K562 (cell line): ENCODE data around the gene SERTAD1. TPM values are rescaled to one million over a fixed set of nuclear protein-coding genes. Genes with fewer than 3 reads are reported as not detected.

Source experiments
- ASH1L ChIP-seq: fragments of 450-650 bp; IDR thresholded peaks from 2 replicates; pipeline ENCODE4 v1.6.1; 2018; ENCODE audit warnings: borderline replicate concordance, mild to moderate bottlenecking, low read depth; ENCODE audit not compliant: partially characterized antibody
- CBX8 ChIP-seq: fragments of 200-600 bp; sonication (generic); IDR thresholded peaks from 2 replicates; pipeline ENCODE4 v1.6.1; 2012; ENCODE audit warnings: borderline replicate concordance, mixed run types, low read depth, mild to moderate bottlenecking, moderate library complexity, mixed read lengths, low read length, control low read depth, inconsistent platforms; ENCODE audit not compliant: poor library complexity, severe bottlenecking; ENCODE audit errors: extremely low read depth
- ELF2 ChIP-seq: fragments of 250-450 bp; sonication (Bioruptor Pico); IDR thresholded peaks from 2 replicates; pipeline ENCODE4 v1.5.0; 2021; ENCODE audit warnings: mild to moderate bottlenecking
- LARP7 ChIP-seq: fragments of 450-650 bp; IDR thresholded peaks from 2 replicates; pipeline ENCODE4 v1.6.1; 2016
- NR1H2 ChIP-seq: sonication (generic); formaldehyde crosslinking; IDR thresholded peaks from 2 replicates; pipeline ENCODE4 v1.4.0; 2020; ENCODE audit warnings: mild to moderate bottlenecking, missing genetic modification reagents
- NR2C1 ChIP-seq, 2 experiments: fragments of 450-650 bp; IDR thresholded peaks; 2 replicates each; pipeline ENCODE4 v1.6.1; 2017; ENCODE audit warnings: mild to moderate bottlenecking in 2 of 2, antibody characterized with exemption in 1 of 2, inconsistent platforms in 1 of 2, missing compliant biosample characterization in 1 of 2, missing genetic modification characterization in 1 of 2
- PTRF ChIP-seq: fragments of 450-650 bp; IDR thresholded peaks from 2 replicates; pipeline ENCODE4 v1.6.1; 2016; ENCODE audit warnings: mild to moderate bottlenecking, missing genetic modification characterization, missing compliant biosample characterization
- RFX5 ChIP-seq: IDR thresholded peaks from 2 replicates; pipeline ENCODE4 v1.6.1; 2011; ENCODE audit warnings: low read depth, mild to moderate bottlenecking, improper control_type of control experiment, low read length
- RHOXF2B ChIP-seq: fragments of 250-450 bp; sonication (Bioruptor Pico); conservative IDR thresholded peaks from 2 replicates; pipeline ENCODE4 v1.5.1; 2021
- USF2 ChIP-seq: sonication (generic); formaldehyde crosslinking; IDR thresholded peaks from 2 replicates; pipeline ENCODE4 v1.5.0; 2020; ENCODE audit warnings: missing genetic modification reagents
- XRCC5 ChIP-seq: fragments of 200-400 bp; formaldehyde crosslinking; IDR thresholded peaks from 2 replicates; pipeline ENCODE4 v1.6.1; 2017; ENCODE audit warnings: low read depth, mild to moderate bottlenecking, low read length
- ZBTB2 ChIP-seq: fragments of 450-650 bp; IDR thresholded peaks from 2 replicates; pipeline ENCODE4 v1.6.1; 2016; ENCODE audit warnings: antibody characterized with exemption
- ZBTB8A ChIP-seq: fragments of 450-650 bp; IDR thresholded peaks from 2 replicates; pipeline ENCODE4 v1.6.1; 2018; ENCODE audit warnings: mild to moderate bottlenecking, moderate library complexity; ENCODE audit not compliant: partially characterized antibody
- ZNF407 ChIP-seq: fragments of 450-650 bp; IDR thresholded peaks from 2 replicates; pipeline ENCODE4 v1.6.1; 2016; ENCODE audit warnings: low read depth
- polyA plus RNA-seq, 8 experiments: library from polyadenylated mRNA; depleted of rRNA in 4 of 8; stranded (reverse) in 5 of 8; unstranded in 3 of 8; fragments of >200 nt; fragmentation: Nextera tagmentation in 2 of 8; fragmentation: Illumina TruSeq in 1 of 8; extraction: Ambion mirVana in 2 of 8; extraction: Trizol in 1 of 8; gene quantifications; 2 replicates each; pipeline versions ENCODE4 v1.2.1 to v1.2.3, GENCODE V29; 2011 to 2014; ENCODE audit warnings: inconsistent platforms in 1 of 8, missing spikeins in 1 of 8
- total RNA-seq, 7 experiments: library from RNA; depleted of rRNA in 6 of 7; stranded (reverse); fragments of >200 nt in 6 of 7; fragmentation: Illumina TruSeq in 2 of 7; extraction: Trizol in 2 of 7; gene quantifications; 2 replicates each; pipeline versions ENCODE4 v1.2.1 to v1.2.3, GENCODE V29; 2011 to 2021; ENCODE audit warnings: low replicate concordance in 1 of 7
- TF ChIP-seq, protein P1 (sequence below): sonication (generic); formaldehyde crosslinking; IDR thresholded peaks from 2 replicates; pipeline ENCODE4 v1.8.0; 2023; ENCODE audit warnings: mild to moderate bottlenecking, missing genetic modification reagents

Gene SERTAD1
- total and polyA plus RNA-seq, 9 of the 15 experiments (the other 6 are each of a cell fraction or from before 2014, with no cell fraction given) = 0.15 to 8.7 (median 4.9) TPM

DNA sequence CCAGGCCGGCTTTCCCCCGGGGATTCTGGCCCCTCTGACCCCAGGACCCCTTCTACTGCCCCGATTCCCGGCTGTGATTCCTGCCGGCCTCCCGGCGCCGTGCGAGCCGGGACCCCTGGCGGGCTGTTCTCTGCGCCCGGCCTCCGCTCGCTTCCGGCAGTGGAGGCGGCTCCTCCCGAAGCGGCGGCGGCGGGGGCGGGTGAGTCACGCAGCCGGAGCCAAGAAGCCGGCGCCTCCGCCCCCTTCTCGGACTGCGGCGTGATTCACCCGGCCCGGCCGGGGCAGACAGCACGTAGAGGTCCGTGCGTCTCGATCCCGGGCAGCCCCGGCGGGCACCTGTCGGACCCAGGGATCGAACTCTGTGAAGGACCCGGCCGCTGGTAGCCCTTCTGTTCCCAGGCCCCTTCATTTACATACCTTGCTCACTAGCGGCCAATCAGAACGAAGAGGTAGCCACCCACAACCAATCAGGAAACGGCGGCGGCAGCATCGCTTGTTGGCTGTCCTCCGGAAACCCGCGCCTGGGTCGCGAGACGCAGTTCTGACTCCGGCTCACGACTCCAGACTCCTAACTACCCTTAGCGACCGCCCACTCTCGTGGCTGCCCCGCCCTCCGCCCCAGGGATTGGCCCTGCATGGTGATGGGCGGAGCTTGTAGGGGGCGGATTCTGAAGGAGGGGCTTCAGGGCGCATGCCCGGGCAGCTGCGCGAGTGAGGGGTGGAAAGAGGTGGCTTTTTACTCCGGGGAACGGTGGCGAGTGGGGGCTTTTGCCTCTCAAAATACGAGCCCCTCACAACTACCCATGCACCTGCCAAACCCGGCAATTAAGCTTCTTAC, at the start of gene SERTAD1 (continued):
- TF ChIP-seq RFX5 (peak; percentile 64; the same call in 1 of the 2 replicates), NR1H2 (CRISPR knock-in tag) (no peak), ZNF407 (no peak), USF2 (CRISPR knock-in tag) (no peak), ELF2 (CRISPR knock-in tag) (peak; percentile 72), LARP7 (no peak), XRCC5 (no peak), ASH1L (peak; percentile 87), PTRF (no peak), NR2C1 (IDR thresholded peaks at IDR 0.05) (no peak), NR2C1 (tag; IDR thresholded peaks at IDR 0.05) (no peak), ZBTB2 (peak; percentile 83; the same call in 1 of the 2 replicates), RHOXF2B (CRISPR knock-in tag) (no peak), ZBTB8A (no peak), CBX8 (no peak)
- TF ChIP-seq, protein P1, sequence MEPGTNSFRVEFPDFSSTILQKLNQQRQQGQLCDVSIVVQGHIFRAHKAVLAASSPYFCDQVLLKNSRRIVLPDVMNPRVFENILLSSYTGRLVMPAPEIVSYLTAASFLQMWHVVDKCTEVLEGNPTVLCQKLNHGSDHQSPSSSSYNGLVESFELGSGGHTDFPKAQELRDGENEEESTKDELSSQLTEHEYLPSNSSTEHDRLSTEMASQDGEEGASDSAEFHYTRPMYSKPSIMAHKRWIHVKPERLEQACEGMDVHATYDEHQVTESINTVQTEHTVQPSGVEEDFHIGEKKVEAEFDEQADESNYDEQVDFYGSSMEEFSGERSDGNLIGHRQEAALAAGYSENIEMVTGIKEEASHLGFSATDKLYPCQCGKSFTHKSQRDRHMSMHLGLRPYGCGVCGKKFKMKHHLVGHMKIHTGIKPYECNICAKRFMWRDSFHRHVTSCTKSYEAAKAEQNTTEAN (CRISPR knock-in tag) = peak; percentile 41; the same call in 1 of the 2 replicates
